Measurements from ENCODE around the gene SELENOO. TPM values are rescaled to one million over a fixed set of nuclear protein-coding genes. Genes with fewer than 3 reads are reported as not detected.

SELENOO gene
- total RNA-seq, 4 donors from 2014 or later, result 36.1 to 66.6 (median 44.8) TPM

DNA sequence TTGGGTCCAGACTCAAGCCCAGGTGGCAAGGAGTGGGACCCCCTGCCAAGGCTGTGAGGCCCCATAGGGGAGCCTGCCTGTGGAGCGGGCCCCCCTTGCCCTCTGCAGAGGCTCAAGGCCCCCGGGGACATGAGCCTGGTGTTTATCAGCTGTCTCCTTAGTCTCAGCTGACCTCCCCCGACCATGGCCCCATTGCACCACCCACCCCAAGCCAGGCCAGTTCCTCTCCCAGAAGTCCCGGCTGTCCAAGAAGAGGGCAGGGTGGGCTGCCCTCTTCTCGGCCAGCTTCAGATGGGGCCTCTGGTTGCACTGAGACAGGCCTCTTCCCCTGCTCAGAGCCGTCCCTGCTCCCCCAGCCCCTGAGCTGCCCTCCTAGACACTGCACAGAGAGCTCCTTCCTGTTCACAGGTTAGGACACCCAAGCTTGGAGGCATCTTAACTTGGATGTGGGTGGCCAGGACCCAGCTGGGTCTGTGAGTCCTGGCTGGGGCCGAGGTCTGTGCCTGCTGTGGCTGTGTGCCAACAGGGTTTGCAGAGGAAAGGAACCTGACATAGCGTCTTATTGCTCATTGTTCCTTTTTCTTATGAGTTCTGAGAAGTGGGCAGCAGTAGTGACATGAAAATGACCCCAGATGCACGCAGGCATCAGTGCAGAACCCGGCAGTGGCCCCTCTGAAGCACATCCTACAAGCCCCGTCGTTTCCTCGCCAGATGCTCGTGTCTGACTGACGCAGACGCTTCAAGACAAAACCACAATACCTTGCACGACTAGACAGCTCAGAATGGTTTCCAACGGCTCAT is 9.7 kb upstream of the SELENOO start:
- Histone ChIP-seq H3K4me1 (peaks cover 0 to 57% (median 37%) of the 10 kb centered on the region in 4 donors), H3K27me3 (no peaks in the 10 kb centered on the region), H3K27ac (peak overlapping the region; percentile 9 to 93 (median 84)), H3K4me3 (peak overlapping the region; percentile 15 to 50 (median 48)), H3K36me3 (peaks cover 0 to 35% (median 7%) of the 10 kb centered on the region in 3 donors), H3K9me3 (no peaks in the 10 kb centered on the region)
- TF ChIP-seq POLR2A (IDR thresholded peaks at IDR 0.05) (no peak), EP300 (IDR thresholded peaks at IDR 0.05) (no peak)
- TF ChIP-seq, protein P1, sequence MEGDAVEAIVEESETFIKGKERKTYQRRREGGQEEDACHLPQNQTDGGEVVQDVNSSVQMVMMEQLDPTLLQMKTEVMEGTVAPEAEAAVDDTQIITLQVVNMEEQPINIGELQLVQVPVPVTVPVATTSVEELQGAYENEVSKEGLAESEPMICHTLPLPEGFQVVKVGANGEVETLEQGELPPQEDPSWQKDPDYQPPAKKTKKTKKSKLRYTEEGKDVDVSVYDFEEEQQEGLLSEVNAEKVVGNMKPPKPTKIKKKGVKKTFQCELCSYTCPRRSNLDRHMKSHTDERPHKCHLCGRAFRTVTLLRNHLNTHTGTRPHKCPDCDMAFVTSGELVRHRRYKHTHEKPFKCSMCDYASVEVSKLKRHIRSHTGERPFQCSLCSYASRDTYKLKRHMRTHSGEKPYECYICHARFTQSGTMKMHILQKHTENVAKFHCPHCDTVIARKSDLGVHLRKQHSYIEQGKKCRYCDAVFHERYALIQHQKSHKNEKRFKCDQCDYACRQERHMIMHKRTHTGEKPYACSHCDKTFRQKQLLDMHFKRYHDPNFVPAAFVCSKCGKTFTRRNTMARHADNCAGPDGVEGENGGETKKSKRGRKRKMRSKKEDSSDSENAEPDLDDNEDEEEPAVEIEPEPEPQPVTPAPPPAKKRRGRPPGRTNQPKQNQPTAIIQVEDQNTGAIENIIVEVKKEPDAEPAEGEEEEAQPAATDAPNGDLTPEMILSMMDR (IDR thresholded peaks at IDR 0.05), result no peak
- no peak for DNase-seq (ENCODE audit: low spot score in 2 of 2)
- 68 to 75% methylated on average over 15 of the region's 18 CpGs for WGBS, 2 donors

DNA sequence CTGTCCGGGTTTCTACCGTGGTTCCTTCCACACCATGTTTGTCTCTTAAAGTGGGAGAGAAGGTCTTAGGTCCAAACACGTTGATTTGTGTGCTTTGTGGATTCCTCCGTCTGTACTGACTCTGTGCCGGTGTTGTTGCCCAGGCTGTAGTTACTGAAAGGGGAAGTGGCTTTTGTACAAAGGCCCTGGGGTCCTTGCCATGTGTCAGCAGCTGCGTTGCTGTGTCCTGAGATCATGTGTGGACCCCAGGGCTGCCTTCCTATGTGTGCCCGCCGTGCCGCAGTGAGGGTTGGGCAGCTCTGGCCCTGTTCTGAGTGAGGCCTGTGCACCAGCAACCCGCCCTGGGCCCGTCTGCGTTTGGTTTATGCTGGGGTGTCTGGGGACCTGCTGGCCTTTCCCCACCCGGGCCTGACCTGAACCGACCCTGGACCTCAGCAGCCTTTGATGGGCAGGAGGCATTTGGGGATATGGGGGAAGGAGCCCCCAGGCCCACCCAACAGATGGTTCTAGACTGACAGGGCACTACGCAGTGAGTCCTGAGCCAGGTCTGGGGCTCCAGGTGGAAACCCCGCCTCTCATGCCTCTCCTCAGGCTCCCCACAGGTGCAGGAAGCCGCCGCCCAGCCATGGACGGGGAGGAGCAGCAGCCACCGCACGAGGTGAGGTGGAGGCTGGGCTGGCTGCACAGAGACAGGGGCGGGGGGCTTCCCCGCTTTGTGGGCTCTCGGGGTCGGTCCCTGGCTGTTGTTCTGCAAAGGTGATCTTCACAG is 8.2 kb upstream of the SELENOO start:
- peaks cover 0 to 47% (median 7%) of the 10 kb centered on the region in 3 donors for H3K36me3 ChIP-seq
- 74 to 82% methylated on average over 22 to 25 of the region's 25 CpGs for WGBS, 2 donors
- DNase-seq (ENCODE audit: low spot score in 2 of 2), result no peak
- H3K4me1 ChIP-seq, result peaks cover 0 to 45% (median 31%) of the 10 kb centered on the region in 4 donors
- H3K9me3 ChIP-seq, result no peaks in the 10 kb centered on the region
- TF ChIP-seq POLR2A (IDR thresholded peaks at IDR 0.05) (no peak), EP300 (IDR thresholded peaks at IDR 0.05) (no peak)
- TF ChIP-seq, protein P1 (IDR thresholded peaks at IDR 0.05), result no peak
- H3K27me3 ChIP-seq, result no peaks in the 10 kb centered on the region
- no peak overlapping the region for H3K4me3 ChIP-seq
- H3K27ac ChIP-seq, result peak overlapping the region in 2 of 4 donors; percentile 63 to 93

DNA sequence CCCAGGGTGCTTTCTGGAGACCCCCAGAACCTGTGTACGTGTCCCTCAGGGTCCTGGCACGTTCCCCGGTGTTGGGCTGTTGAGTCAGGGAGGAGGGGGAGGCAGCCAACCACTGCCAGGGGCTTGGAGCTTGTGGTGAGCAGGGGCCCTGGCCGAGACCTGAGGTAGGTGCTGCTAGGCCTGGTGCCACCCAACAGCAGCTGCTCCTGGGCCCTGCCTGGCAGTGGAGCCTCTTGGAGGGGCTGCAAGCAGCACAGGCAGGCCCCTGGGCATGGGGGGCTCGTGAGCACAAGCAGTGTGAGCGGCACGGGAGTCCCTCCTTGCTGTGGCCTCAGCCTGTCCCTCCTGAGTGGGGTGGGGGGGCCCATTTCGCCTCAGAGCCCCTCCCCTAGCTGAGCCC is 7.2 kb upstream of the SELENOO start:
- TF ChIP-seq, protein P1 (IDR thresholded peaks at IDR 0.05), result no peak
- TF ChIP-seq EP300 (IDR thresholded peaks at IDR 0.05) (no peak), POLR2A (IDR thresholded peaks at IDR 0.05) (no peak)
- H3K36me3 ChIP-seq, result peaks cover 0 to 57% (median 7%) of the 10 kb centered on the region in 3 donors
- no peak for DNase-seq (ENCODE audit: low spot score in 2 of 2)
- no peak overlapping the region for H3K4me3 ChIP-seq
- no peak overlapping the region for H3K27ac ChIP-seq
- peaks cover 0 to 45% (median 29%) of the 10 kb centered on the region in 4 donors for H3K4me1 ChIP-seq
- H3K27me3 ChIP-seq, result no peaks in the 10 kb centered on the region
- H3K9me3 ChIP-seq, result no peaks in the 10 kb centered on the region
- 74 to 80% methylated on average over 2 to 3 of the region's 8 CpGs for WGBS, 2 donors

DNA sequence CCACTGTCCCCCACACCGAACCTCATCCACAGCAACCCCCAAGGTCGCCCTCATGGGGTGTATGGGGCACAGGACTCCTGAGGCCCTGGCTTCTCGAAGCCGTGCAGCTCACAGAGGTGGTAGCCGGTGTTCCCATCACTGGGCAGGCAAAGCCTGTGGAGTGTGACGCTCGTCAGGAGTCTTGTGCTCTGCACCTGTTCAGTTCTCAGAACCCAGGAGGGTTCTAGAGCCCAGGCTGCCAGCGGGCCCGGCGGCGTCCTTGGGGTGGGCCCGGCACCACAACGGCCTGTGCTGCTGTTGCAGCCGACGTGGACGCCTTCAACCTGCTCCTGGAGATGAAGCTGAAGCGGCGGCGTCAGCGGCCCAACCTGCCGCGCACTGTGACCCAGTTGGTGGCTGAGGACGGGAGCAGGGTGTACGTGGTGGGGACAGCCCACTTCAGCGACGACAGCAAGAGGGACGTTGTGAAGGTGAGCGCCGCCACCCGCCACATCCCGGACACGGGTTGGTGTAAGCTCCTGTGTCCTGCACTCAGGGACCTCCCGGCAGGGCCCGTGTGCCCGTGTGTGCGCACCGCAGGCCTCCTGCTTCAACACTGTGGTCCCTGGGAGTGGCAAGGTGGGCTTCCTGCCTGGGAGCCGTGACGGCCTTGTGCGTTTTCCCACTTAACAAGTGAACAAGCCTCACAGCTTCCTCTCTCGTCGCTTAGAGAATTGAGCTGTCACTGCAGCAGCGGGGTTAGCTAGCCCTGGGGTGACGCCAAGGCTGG is 6.6 kb upstream of the SELENOO start:
- no peak for DNase-seq (ENCODE audit: low spot score in 2 of 2)
- no peak for TF ChIP-seq EP300 (IDR thresholded peaks at IDR 0.05)
- no peak for TF ChIP-seq POLR2A (IDR thresholded peaks at IDR 0.05)
- TF ChIP-seq, protein P1 (IDR thresholded peaks at IDR 0.05), result no peak
- WGBS, 2 donors, result 88 to 89% methylated on average over 26 to 37 of the region's 44 CpGs
- Histone ChIP-seq H3K4me1 (peaks cover 0 to 41% (median 26%) of the 10 kb centered on the region in 4 donors), H3K4me3 (no peak overlapping the region), H3K9me3 (no peaks in the 10 kb centered on the region), H3K36me3 (peaks cover 0 to 63% (median 7%) of the 10 kb centered on the region in 3 donors), H3K27me3 (no peaks in the 10 kb centered on the region), H3K27ac (no peak overlapping the region)

All from tibial nerve (tissue), 4 donors.